Mesodermal cell (in vitro differentiated cells): ENCODE results near the gene PLPPR4.

Source experiments
- H3K27ac ChIP-seq: 2 replicates; pipeline ENCODE4 v1.7.0; 2013; ENCODE audit warnings: mild to moderate bottlenecking, low read depth, low read length, moderate library complexity; ENCODE audit not compliant: severe bottlenecking
- H3K36me3 ChIP-seq: 2 replicates; pipeline ENCODE4 v1.7.1; 2013; ENCODE audit warnings: mild to moderate bottlenecking, low read length, moderate library complexity; ENCODE audit not compliant: control insufficient read depth, insufficient read depth
- H3K4me1 ChIP-seq: one replicate; pipeline ENCODE4 v1.7.1; 2013; ENCODE audit warnings: mild to moderate bottlenecking, low read length; ENCODE audit not compliant: insufficient read depth, control insufficient read depth, poor library complexity, severe bottlenecking
- H3K4me3 ChIP-seq: 2 replicates; pipeline ENCODE4 v1.7.0; 2013; ENCODE audit warnings: low read length, control low read depth, mild to moderate bottlenecking; ENCODE audit not compliant: insufficient read depth, poor library complexity, severe bottlenecking; ENCODE audit errors: extremely low read depth
- H3K9me3 ChIP-seq: 2 replicates; pipeline ENCODE4 v1.7.1; 2013; ENCODE audit warnings: mild to moderate bottlenecking, low read length, moderate library complexity; ENCODE audit not compliant: control insufficient read depth
- WGBS, 2 experiments: methylation state at CpG; one replicate each; pipeline ENCODE4 v1.1.5; 2013; ENCODE audit warnings: missing lambda C conversion rate in 2 of 2; ENCODE audit not compliant: insufficient coverage in 2 of 2; 5-methylcytosine and 5-hydroxymethylcytosine counted together

Gene PLPPR4

DNA sequence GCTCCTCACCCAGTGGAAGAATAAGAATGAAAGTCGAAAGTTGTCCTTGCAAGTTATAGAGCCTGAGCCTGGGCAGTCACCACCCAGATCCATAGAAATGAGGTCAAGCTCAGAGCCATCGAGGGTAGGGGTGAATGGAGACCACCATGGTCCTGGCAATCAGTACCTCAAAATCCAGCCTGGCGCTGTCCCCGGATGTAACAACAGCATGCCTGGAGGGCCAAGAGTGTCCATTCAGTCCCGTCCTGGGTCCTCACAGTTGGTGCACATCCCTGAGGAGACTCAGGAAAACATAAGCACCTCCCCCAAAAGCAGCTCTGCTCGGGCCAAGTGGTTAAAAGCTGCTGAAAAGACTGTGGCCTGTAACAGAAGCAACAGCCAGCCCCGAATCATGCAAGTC lies 41.8 kb downstream of the PLPPR4 start:
- Histone ChIP-seq H3K36me3 (no peaks in the 10 kb centered on the region), H3K4me1 (no peaks in the 10 kb centered on the region), H3K9me3 (no peaks in the 10 kb centered on the region), H3K27ac (no peak overlapping the region), H3K4me3 (no peak overlapping the region)
- WGBS, 2 experiments, result 89 to 92% methylated on average over 6 to 7 of the region's 7 CpGs

DNA sequence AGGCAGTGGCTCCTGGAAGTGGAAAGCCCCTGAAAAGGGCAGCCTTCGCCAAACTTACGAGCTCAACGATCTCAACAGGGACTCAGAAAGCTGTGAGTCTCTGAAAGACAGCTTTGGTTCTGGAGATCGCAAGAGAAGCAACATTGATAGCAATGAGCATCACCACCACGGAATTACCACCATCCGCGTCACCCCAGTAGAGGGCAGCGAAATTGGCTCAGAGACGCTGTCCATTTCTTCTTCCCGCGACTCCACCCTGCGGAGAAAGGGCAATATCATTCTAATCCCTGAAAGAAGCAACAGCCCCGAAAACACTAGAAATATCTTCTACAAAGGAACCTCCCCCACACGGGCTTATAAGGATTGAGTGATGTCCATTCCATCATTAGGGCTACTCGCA lies 42.4 kb downstream of the PLPPR4 start:
- no peaks in the 10 kb centered on the region for H3K36me3 ChIP-seq
- H3K4me3 ChIP-seq, result no peak overlapping the region
- no peaks in the 10 kb centered on the region for H3K4me1 ChIP-seq
- WGBS, 2 experiments, result 91 to 92% methylated on average over 15 of the region's 15 CpGs
- H3K9me3 ChIP-seq, result no peaks in the 10 kb centered on the region
- H3K27ac ChIP-seq, result no peak overlapping the region

DNA sequence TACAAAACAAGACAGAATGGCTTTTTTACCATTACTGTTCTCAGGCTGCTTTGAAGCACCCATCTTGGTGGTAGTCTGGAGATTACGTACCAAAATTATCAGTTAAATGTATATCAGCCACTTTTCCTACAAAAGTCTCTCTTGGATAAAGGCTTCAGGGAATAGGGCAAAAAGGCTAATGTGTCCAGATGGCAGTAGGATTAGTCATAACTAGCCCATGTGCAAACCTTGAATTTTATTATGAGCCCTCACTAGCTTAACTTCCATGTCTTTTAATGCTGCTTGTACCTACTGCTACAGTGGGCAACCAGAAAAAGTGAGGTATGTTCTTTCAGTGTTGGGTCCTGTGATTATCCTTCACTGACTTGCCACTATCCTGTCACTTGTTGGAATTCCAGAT lies 51.0 kb downstream of the PLPPR4 start:
- H3K27ac ChIP-seq, result no peak overlapping the region
- no peaks in the 10 kb centered on the region for H3K4me1 ChIP-seq
- no peaks in the 10 kb centered on the region for H3K36me3 ChIP-seq
- no CpG with 5 or more reads among the region's 1 CpG for WGBS, 2 experiments
- no peak overlapping the region for H3K4me3 ChIP-seq
- no peaks in the 10 kb centered on the region for H3K9me3 ChIP-seq

DNA sequence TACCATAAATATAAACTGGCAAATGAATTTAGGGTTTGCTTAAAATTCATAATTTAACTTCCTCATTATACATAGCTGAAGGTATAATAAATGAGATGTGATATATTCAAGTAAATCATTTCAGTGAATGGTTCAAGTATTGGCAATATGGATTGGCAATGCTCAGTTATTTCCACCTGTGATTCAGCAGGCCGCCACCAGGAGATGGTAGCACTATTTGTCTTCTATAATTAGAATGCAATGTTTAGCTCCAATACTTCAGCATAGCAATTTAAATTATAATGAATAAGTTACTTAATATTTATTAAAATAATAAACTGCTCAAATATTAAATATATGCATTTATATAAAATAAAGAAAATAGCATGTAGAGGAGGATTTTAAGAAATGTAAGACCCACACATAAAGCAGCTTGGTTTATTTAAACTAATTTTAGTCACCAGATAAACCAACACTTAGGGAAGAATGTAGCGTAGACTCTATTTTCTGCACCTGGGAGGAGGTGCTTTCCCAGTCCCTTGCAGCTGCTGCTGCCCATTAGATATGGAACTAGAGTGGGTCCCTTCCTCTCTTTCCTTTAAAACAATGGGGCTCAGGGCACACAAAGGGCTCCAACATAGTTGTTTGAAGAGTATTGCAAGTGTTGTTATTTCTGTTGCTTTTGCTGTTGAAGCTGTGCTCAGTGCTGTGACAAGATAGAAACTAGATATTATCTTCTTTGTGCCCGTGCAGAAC lies 62.1 kb downstream of the PLPPR4 start:
- Histone ChIP-seq H3K4me1 (no peaks in the 10 kb centered on the region), H3K27ac (no peak overlapping the region), H3K4me3 (no peak overlapping the region), H3K36me3 (no peaks in the 10 kb centered on the region), H3K9me3 (no peaks in the 10 kb centered on the region)
- WGBS, 2 experiments, result no CpG with 5 or more reads among the region's 3 CpGs

DNA sequence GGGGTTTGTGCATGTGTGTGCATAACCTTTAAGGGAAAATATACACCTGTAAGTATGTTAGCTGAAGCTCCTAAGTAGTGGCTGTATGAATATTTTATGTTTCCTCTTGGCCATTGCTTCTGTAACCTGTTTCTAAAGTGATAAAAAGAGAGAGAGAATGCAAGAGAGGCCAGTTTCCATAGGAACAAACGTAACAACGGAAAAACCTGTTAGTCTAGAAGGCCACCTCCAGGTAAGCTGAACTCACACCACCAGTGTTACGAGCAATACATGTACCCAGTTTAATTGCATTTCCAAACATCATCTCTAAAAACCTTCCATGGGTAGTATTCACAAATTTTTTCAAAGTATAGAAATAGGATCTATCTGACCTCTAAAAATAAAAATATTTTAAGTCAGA lies 63.1 kb downstream of the PLPPR4 start:
- no peaks in the 10 kb centered on the region for H3K4me1 ChIP-seq
- H3K4me3 ChIP-seq, result no peak overlapping the region
- no CpG with 5 or more reads among the region's 3 CpGs for WGBS, 2 experiments
- H3K36me3 ChIP-seq, result no peaks in the 10 kb centered on the region
- H3K27ac ChIP-seq, result no peak overlapping the region
- no peaks in the 10 kb centered on the region for H3K9me3 ChIP-seq

DNA sequence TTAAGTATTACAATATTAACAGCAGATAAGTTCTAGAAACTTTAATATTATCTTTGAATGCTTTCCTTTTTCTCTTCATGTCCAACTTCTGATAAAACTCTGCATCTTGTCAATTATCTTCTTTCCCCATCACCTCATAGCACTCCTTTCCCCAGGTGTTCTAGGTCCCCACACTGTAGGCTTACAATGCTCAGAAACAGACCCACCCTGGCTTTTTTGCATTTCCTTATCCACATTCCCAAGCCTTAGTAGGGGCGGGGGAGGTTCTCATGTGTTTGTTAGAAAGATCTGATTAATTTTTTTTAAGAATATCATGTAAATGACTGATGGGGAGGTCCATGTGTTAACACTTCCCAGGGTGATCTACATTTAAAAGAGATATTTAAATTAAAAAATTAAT lies 63.9 kb downstream of the PLPPR4 start:
- WGBS, 2 experiments, result no CpG with 5 or more reads among the region's 1 CpG
- H3K9me3 ChIP-seq, result no peaks in the 10 kb centered on the region
- H3K36me3 ChIP-seq, result no peaks in the 10 kb centered on the region
- H3K4me1 ChIP-seq, result no peaks in the 10 kb centered on the region
- no peak overlapping the region for H3K4me3 ChIP-seq
- H3K27ac ChIP-seq, result no peak overlapping the region

DNA sequence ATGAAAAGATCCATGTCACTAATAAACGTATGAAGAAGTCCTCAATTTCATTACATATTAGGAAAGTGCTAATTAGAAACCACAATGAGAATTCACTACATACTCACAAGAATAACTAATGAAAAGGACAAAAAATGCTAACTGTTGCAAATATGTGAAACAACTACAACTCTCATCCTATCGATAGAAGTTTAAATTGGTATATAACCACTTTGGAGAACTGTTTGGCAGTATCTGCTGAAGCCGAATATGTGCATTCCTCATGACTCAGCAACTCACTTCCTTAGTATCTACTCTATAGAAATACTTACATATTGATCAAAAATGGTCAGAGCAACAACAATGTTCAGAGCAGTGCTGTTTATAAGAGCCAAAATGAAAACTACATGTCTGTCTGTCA lies 66.8 kb downstream of the PLPPR4 start:
- no peak overlapping the region for H3K27ac ChIP-seq
- H3K36me3 ChIP-seq, result no peaks in the 10 kb centered on the region
- no peak overlapping the region for H3K4me3 ChIP-seq
- no CpG with 5 or more reads among the region's 3 CpGs for WGBS, 2 experiments
- no peaks in the 10 kb centered on the region for H3K9me3 ChIP-seq
- no peaks in the 10 kb centered on the region for H3K4me1 ChIP-seq

DNA sequence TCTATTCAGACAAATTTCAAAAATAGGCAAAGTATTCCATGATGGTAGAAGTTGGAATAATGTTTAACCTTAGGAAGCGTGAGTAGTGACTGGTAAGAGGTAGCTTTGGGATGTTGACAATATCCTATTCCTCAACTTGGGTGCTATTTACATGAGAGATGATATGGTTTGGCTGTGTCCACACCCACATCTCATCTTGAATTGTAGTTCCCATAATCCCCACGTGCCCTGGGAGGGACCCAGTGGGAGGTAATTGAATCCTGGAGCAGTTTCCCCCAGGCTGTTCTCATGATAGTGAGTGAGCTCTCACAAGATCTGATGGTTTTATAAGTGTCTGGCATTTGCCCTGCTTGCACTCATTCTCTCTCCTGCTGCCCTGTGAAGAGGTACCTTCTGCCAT lies 67.3 kb downstream of the PLPPR4 start:
- Histone ChIP-seq H3K27ac (no peak overlapping the region), H3K4me3 (no peak overlapping the region), H3K36me3 (no peaks in the 10 kb centered on the region), H3K4me1 (no peaks in the 10 kb centered on the region), H3K9me3 (no peaks in the 10 kb centered on the region)
- 50% methylated on average over 1 of the region's 2 CpGs; no CpG with 5 or more reads in 1 of the 2 experiments for WGBS, 2 experiments

DNA sequence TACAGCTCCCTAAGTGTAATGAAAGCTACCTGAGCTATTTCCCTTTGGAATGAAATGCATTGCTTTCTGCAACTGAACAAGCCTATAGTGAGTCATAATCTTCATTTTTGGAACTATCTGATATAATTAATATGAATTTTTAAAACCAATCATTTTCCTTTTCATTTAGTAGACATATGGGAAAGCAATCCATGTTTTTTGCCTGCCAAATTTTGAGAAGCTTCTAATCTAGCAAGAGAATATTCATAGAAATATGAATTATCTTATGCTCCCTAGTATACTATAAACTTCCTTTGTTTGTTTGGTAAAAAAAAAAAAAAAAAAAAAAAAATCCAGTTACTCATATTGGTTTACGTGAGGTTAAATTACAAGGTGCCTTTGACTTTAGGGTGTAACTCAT lies 68.3 kb downstream of the PLPPR4 start:
- no peaks in the 10 kb centered on the region for H3K9me3 ChIP-seq
- H3K4me1 ChIP-seq, result no peaks in the 10 kb centered on the region
- H3K36me3 ChIP-seq, result no peaks in the 10 kb centered on the region
- no CpG with 5 or more reads among the region's 1 CpG for whole genome bisulfite sequencing, 2 experiments
- no peak overlapping the region for H3K4me3 ChIP-seq
- H3K27ac ChIP-seq, result no peak overlapping the region

DNA sequence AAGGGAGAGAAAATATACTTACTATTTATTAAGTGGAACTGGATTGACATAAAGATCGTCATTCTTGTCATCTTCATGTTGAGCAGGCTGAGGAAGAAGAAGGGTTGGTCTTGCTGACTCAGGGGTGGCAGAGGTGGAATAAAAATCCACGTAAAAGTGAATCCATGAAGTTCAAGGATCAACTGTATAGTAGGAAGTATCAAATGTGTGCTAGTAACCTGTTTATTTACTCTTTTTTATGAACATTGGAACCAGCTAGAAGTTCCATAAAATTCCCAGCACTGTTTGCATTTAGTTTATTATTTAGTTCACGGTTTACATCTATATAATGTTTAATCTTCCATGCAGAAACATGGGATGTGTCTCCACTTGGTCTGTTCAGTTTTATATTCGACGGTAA lies 70.7 kb downstream of the PLPPR4 start:
- H3K4me3 ChIP-seq, result no peak overlapping the region
- 33 to 100% methylated on average over 1 of the region's 5 CpGs for WGBS, 2 experiments

DNA sequence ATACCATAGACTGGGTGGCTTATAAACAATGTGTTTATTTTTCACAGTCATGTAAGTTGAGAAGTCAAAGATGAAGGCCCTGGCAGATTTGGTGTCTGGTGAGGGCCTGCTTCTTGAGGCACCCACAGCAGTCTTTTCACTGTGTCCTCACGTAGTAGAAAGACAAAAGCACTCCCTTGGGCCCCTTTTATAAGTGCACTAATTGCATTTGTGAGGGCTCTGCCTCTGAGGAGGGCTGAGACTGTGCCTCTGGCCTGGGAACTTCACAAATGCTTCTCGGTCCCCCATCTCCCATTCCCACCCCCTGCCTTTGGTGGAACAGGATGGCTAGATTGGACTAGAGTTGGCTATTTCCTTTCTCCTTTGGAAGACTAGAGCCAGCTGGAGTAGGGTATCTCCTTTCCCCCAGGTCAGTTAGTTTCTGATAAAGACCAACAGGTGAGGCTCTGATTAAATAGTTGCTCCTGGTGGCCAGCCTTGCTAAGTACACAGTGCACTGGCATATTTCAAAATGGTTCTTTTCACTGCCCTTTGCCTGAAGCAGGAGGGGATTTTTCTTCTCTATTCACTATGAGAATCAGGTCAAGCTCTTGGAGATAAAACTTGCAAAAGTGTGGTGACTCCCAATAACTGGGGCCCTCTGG lies 82.9 kb downstream of the PLPPR4 start:
- H3K4me1 ChIP-seq, result no peaks in the 10 kb centered on the region
- no peaks in the 10 kb centered on the region for H3K36me3 ChIP-seq
- WGBS, 2 experiments, result 75 to 86% methylated on average over 1 of the region's 2 CpGs
- H3K27ac ChIP-seq, result no peak overlapping the region
- no peak overlapping the region for H3K4me3 ChIP-seq
- no peaks in the 10 kb centered on the region for H3K9me3 ChIP-seq

More for the DNA sequence above, 70.7 kb downstream of the PLPPR4 start:
- Histone ChIP-seq H3K9me3 (no peaks in the 10 kb centered on the region), H3K27ac (no peak overlapping the region), H3K36me3 (no peaks in the 10 kb centered on the region), H3K4me1 (no peaks in the 10 kb centered on the region)
